Sigmoid colon (tissue), 7 donors: Measurements from ENCODE around the gene F13B. TPM values are rescaled to one million over a fixed set of nuclear protein-coding genes. Genes with fewer than 3 reads are reported as not detected.
"Not testable (repeated sequence)": the region's sequence is repeated elsewhere in the genome, so short reads cannot be mapped to it uniquely, and the experiment has no call there.

Experiments
- DNase-seq: peaks from one replicate; pipeline ENCODE4 v3.0.0-alpha.2; 2019
- H3K27ac ChIP-seq, 4 donors: fragments of 200-600 bp; sonication (generic); one replicate each; pipeline ENCODE4 v1.5.1; 2016 to 2019; ENCODE audit warnings: mild to moderate bottlenecking in 1 of 4
- H3K27me3 ChIP-seq, 3 donors: fragments of 200-600 bp; sonication (generic); one replicate each; pipeline ENCODE4 v1.5.1; 2019; ENCODE audit warnings: mild to moderate bottlenecking in 1 of 3
- H3K36me3 ChIP-seq, 4 donors: fragments of 200-600 bp; sonication (generic); one replicate each; pipeline ENCODE4 v1.5.1; 2016 to 2019
- H3K4me1 ChIP-seq, 4 donors: fragments of 200-600 bp; sonication (generic); one replicate each; pipeline ENCODE4 v1.5.1; 2017 to 2019
- H3K4me3 ChIP-seq, 4 donors: fragments of 200-600 bp; sonication (generic); one replicate each; pipeline ENCODE4 v1.5.1; 2017 to 2019; ENCODE audit warnings: mild to moderate bottlenecking in 2 of 4, moderate library complexity in 1 of 4
- H3K9me3 ChIP-seq, 4 donors: fragments of 200-600 bp in 3 of 4; sonication (generic) in 3 of 4; one replicate each; pipeline versions ENCODE4 v1.5.1 to v1.6.1; 2013 to 2019
- EP300 ChIP-seq, 4 donors: sonication (generic); formaldehyde crosslinking; IDR thresholded peaks; one replicate each; pipeline ENCODE4 v1.6.1; 2017; ENCODE audit warnings: antibody characterized with exemption in 4 of 4
- POLR2A ChIP-seq, 2 donors: fragments of 450-650 bp; IDR thresholded peaks; one replicate each; pipeline ENCODE4 v1.6.1; 2016; ENCODE audit warnings: antibody characterized with exemption in 2 of 2, mild to moderate bottlenecking in 2 of 2, moderate library complexity in 2 of 2
- POLR2AphosphoS5 ChIP-seq, 4 donors: sonication (generic); formaldehyde crosslinking; IDR thresholded peaks; one replicate each; pipeline ENCODE4 v1.6.1; 2017; ENCODE audit warnings: antibody characterized with exemption in 4 of 4
- WGBS, 2 donors: extraction: QIAGEN DNeasy Blood & Tissue Kit; methylation state at CpG; one replicate each; pipeline ENCODE4 v1.1.7; 2013; 5-methylcytosine and 5-hydroxymethylcytosine counted together
- intact Hi-C: fragments of 100-400 bp; cut with DNase I; formaldehyde crosslinking; loops from one replicate; pipeline ENCODE4 v1.15.1; 2023
- polyA plus RNA-seq, 3 donors: library from polyadenylated mRNA; stranded (reverse); fragments of 200-250 nt; gene quantifications; one replicate each; pipeline ENCODE4 v1.2.3, GENCODE V29; 2013
- total RNA-seq, 4 donors: library from RNA; depleted of rRNA; stranded (reverse); fragments of >200 nt; gene quantifications; one replicate each; pipeline ENCODE4 v1.1.0, GENCODE V29; 2016
- TF ChIP-seq, protein P1 (sequence below), 4 experiments: fragments of 450-650 bp in 3 of 4; fragments of 200-600 bp in 1 of 4; IDR thresholded peaks; one replicate each; pipeline ENCODE4 v1.5.1; 2016 to 2019; ENCODE audit warnings: antibody characterized with exemption in 4 of 4, mild to moderate bottlenecking in 3 of 4, moderate library complexity in 2 of 4
- donor health status: healthy with polysubstance abuse.
- donor health status: Bipolar disorder and iron deficiency.
- donor health status: healthy.

Gene F13B
- total and polyA plus RNA-seq, 7 donors: not detected

DNA sequence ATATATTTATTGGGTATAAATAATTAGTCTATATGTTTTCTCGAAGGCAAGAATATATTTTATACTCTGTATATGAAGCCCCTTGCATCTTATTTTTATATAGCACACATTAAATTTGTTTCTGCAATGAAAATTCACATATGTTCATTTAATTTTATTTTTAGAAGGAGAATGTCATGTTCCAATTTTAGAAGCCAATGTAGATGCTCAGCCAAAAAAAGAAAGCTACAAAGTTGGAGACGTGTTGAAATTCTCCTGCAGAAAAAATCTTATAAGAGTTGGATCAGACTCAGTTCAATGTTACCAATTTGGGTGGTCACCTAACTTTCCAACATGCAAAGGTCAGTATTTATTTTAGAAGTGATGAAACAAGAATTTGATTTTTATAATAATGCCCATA lies 73.1 kb downstream of the F13B start:
- H3K4me1 ChIP-seq: no peaks in the 10 kb centered on the region
- H3K27me3 ChIP-seq: no peaks in the 10 kb centered on the region
- no peak overlapping the region for H3K27ac ChIP-seq
- 69 to 80% methylated on average over 2 of the region's 2 CpGs for WGBS, 2 donors
- H3K36me3 ChIP-seq: no peaks in the 10 kb centered on the region
- TF ChIP-seq, protein P1, sequence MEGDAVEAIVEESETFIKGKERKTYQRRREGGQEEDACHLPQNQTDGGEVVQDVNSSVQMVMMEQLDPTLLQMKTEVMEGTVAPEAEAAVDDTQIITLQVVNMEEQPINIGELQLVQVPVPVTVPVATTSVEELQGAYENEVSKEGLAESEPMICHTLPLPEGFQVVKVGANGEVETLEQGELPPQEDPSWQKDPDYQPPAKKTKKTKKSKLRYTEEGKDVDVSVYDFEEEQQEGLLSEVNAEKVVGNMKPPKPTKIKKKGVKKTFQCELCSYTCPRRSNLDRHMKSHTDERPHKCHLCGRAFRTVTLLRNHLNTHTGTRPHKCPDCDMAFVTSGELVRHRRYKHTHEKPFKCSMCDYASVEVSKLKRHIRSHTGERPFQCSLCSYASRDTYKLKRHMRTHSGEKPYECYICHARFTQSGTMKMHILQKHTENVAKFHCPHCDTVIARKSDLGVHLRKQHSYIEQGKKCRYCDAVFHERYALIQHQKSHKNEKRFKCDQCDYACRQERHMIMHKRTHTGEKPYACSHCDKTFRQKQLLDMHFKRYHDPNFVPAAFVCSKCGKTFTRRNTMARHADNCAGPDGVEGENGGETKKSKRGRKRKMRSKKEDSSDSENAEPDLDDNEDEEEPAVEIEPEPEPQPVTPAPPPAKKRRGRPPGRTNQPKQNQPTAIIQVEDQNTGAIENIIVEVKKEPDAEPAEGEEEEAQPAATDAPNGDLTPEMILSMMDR (IDR thresholded peaks at IDR 0.05): no peak
- no peak for TF ChIP-seq POLR2A (IDR thresholded peaks at IDR 0.05)
- no peak for TF ChIP-seq EP300 (IDR thresholded peaks at IDR 0.05)
- no peak for TF ChIP-seq POLR2AphosphoS5 (IDR thresholded peaks at IDR 0.05)
- intact Hi-C loops: no loop called here
- H3K9me3 ChIP-seq: no peaks in the 10 kb centered on the region
- H3K4me3 ChIP-seq: no peak overlapping the region
- DNase-seq: no peak

DNA sequence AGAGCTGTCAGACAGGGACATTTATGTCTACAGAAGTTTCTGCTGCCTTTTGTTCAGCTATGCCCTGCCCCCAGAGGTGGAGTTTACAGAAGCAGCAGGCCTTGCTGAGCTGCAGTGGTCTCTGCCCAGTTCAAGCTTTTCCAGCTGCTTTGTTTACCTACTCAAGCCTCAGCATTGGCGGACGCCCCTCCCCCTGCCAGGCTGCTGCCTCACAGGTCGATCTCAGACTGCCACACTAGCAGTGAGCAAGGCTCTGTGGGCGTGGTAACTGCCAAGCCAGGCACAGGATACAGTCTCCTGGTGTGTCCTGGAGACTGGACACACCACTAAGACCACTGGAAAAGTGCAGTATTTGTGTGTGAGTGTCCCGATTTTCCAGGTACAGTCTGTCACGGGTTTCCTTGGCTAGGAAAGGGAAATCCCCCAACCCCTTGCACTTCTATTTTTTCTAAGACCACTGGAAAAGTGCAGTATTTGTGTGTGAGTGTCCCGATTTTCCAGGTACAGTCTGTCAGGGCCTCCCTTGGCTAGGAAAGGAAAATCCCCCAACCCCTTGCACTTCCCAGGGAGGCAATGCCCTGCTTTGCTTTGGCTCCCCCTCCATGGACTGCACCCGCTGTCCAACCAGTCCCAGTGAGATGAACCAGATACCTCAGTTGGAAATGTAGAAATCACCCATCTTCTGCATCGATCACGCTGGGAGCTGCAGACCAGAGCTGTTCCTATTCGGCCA lies 75.0 kb downstream of the F13B start:
- H3K4me1 ChIP-seq, H3K36me3 ChIP-seq, H3K27me3 ChIP-seq, H3K9me3 ChIP-seq, intact Hi-C loops, DNase-seq, H3K4me3 ChIP-seq, H3K27ac ChIP-seq: not testable (repeated sequence)
- 41 to 62% methylated on average over 11 of the region's 11 CpGs for WGBS, 2 donors

Other genes with a start within 250 kb of the F13B start
- under 1 TPM in 1 of 4 donors, not detected in 3; 0.36 TPM for gene CFHR1, start 247.5 kb downstream of the F13B start, total RNA-seq
- under 1 TPM in 1 of 3 donors, not detected in 2; 0.22 TPM for gene CFHR1, start 247.5 kb downstream of the F13B start, polyA plus RNA-seq
- gene CFHR4, start 179.2 kb downstream of the F13B start, total RNA-seq: not detected
- gene CFHR4, start 179.2 kb downstream of the F13B start, polyA plus RNA-seq: not detected
- gene CFHR2, start 123.5 kb downstream of the F13B start, total RNA-seq: not detected
- gene CFHR2, start 123.5 kb downstream of the F13B start, polyA plus RNA-seq: not detected
- not detected for gene CFHR5, start 89.7 kb downstream of the F13B start, total RNA-seq
- gene CFHR5, start 89.7 kb downstream of the F13B start, polyA plus RNA-seq: not detected
- under 1 TPM; under 0.01 to 0.83 (median 0.70) TPM for gene ASPM, start 79.4 kb upstream of the F13B start, total RNA-seq
- gene ASPM, start 79.4 kb upstream of the F13B start, polyA plus RNA-seq: 1 to 10 TPM in 1 of 3 donors, under 1 TPM in 2; 0.60 to 5.9 (median 0.69) TPM
- 10 to 100 TPM in 3 of 4 donors, 1 to 10 TPM in 1; 9.0 to 12.5 (median 11.7) TPM for gene ZBTB41, start 134.0 kb upstream of the F13B start, total RNA-seq
- 1 to 10 TPM; 1.6 to 2.5 (median 1.8) TPM for gene ZBTB41, start 134.0 kb upstream of the F13B start, polyA plus RNA-seq
- under 1 TPM in 3 of 4 donors, not detected in 1; 0.36 to 0.49 (median 0.41) TPM for gene CRB1, start 201.0 kb upstream of the F13B start, total RNA-seq
- gene CRB1, start 201.0 kb upstream of the F13B start, polyA plus RNA-seq: under 1 TPM in 1 of 3 donors, not detected in 2; 0.19 TPM